ENCODE data around the gene NFAM1.

The NFAM1 gene

DNA sequence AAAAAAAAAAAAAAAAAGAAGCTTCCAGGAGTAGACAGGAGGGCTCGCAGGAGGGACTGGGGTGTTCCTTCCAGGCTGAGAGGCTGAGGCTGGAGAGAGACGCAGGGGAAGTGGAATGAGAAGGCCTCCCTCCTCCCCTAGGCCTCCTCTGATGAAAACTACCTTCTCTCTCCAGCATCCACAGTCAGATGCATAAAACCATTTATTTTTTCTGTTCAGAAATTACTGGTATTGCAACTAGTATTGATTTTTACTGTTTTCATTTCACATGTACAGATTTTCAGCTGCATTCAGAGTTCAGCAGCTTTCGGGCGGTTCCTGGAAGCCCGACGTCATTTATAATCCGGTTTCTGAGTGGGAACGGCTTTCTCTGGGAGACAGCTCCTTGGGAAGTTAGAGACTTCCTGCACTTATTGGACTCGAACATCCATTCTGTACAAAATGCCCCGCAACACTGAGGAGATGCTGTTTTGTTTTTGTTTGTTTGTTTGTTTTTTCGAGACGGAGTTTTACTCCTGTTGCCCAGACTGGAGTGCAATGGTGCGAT, 6.9 kb upstream of the NFAM1 start:
- no peak for DNase-seq

GRCh38 chr22:42438293-42438650, 6.1 kb upstream of the NFAM1 start:
- no peak for DNase-seq

- DNase-seq = peak; percentile 72
Observed at GRCh38 chr22:42437488-42438292, 5.5 kb upstream of the NFAM1 start.

DNA sequence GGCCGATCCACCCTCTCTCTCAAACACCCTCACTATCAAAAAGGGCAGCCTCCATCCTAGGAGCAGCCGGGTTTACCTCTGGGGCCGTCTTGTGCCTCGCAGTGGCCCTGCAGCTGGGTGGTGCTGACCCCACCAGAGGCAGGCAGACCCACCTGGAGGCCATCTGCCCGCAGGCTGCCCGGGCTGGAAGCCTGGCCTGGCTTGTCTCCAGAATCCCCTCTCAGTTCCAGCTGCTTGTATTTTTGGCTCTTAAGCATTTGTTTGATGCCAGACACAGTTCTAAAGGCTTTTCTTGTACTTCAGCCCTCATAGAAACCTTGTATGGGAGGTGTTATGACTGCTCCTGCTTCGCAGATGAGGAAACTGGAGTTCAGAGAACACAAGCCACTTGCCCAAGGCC, 4.2 kb upstream of the NFAM1 start:
- DNase-seq = no peak

GRCh38 chr22:42434748-42435425, 2.7 kb upstream of the NFAM1 start:
- DNase-seq = no peak

GRCh38 chr22:42433754-42434682, 1.8 kb upstream of the NFAM1 start:
- no peak for DNase-seq

DNA sequence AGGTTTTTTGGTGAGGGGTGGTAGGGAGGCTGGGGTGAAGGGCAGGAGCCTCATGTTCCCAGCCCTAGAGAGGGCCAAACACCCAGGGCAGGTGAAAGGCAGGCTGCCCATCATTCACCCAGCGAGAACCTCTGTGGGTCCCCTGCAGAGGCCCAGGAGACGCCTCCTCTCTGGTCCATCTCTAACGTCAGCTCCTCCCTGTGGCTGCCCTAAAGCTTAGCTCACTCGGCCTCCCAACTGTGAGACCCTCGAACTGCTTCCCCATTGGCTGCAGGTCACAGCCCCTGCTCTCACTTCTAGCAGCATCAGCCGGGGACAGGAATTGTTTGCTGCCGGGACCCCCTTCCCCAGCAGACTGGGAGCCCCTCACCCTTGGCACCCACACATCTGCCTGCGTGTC, 615 bp upstream of the NFAM1 start:
- no peak for DNase-seq

GRCh38 chr22:42431401-42432019, 693 bp downstream of the NFAM1 start:
- DNase-seq = no peak

GRCh38 chr22:42430528-42431125, 1.6 kb downstream of the NFAM1 start:
- no peak for DNase-seq

DNA sequence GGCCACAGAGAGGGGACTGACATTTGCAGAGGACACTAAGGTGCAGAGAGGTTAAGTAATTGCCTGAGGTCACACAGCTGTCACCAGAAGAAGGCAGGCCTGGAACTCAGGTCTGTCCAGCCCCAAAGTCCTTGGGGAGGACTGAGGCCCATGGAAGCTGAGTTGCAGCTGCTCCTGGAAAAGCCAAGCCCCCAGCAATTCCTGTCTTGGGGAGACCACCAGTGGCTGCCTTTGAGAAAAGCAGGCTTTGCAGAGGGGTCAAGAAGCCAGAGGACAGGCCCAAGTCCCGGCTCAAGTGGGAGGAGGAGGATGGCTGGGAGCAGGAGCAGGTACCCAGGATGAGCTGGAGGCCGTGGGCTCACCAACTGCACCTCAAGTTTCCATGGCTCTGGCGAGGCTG, 3.4 kb downstream of the NFAM1 start:
- DNase-seq = no peak

DNA sequence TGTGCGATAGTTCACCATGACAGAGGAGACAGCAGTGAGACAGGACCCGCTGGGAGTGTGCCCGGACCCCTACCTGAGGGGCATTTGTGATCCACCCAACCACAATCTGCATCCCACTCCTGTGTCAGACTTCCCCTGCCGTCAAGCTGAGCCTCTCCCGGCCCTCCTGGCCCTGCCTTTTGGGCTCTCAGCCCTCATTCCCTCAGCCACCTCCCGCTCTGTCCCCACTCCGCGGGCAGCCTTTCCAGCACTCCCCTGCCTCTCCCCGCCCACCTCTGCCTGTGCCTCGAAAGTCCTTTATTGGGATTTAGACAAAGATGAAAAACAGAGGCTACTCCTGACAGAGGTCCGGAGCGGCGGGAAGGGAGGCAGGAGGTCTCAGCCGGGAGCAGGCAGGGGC, 4.2 kb downstream of the NFAM1 start:
- no peak for DNase-seq

DNA sequence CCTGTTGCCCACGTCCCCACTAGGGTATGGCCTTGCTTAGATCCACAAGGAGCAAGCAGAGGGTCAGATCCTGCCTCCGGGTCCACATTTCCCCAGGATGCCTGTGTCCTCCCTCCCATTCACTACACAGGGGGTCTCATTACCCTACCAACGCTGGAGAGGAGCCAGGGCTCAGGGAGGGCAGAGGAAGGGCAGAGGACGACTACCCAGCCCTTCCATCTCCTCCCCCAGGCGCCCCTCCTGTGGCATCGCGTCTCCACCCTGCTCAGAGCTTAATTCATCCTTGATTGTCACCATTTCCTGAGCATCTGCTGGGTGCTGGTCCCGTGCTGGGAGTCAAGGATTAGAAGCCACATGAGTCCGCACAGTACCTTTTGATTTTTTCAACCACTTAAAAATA, 5.0 kb downstream of the NFAM1 start:
- DNase-seq = no peak

DNA sequence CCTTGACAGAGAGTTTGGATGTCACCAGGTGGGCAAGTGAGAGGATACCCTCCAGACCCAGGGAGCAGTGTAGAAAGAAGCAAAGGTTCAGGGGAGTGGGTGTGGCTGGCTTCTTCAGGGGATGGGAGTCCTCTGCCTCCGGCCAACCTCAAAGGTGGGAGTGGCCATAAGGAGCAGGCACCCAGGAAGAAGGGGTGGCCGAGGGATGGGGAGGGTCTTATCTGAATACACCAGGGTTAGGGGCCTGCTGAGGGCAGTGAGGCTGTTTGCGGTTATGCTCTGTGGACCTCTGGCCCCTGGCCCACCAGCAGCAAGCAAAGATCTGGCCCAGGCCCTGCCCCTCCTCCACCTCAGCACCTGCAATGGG, 6.2 kb downstream of the NFAM1 start:
- no peak for DNase-seq

DNA sequence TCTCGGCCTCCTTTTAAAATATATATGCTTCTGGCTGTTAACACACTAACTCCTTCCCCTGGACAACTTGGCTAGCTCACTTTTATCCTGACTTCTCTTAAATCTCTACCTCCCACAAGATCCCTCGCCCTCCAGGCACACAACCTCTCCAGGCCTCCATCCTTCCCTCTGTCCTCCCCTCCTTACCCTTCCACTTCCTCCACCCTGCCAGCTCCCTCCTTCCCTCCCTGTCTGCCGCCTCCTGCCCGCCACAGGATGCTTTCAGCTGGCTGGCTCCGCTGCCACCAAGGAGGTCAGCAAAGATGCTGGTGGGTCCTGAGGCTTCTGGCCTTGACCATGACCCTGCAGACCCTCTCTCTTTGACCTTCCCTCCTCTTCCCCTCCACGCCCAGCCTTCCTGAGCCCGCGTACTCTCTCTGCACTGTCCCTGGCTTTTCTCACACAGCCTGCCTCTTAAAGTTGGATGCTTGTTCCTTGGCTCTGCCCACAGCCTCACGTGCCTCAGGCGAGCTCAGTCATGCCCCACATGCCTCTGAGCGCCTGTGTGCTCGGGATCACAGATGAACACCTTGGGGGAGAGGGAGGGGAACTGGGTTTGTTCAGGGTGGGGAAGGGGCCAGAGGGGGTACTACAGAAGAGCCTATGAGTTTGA, 6.7 kb downstream of the NFAM1 start:
- no peak for DNase-seq

DNA sequence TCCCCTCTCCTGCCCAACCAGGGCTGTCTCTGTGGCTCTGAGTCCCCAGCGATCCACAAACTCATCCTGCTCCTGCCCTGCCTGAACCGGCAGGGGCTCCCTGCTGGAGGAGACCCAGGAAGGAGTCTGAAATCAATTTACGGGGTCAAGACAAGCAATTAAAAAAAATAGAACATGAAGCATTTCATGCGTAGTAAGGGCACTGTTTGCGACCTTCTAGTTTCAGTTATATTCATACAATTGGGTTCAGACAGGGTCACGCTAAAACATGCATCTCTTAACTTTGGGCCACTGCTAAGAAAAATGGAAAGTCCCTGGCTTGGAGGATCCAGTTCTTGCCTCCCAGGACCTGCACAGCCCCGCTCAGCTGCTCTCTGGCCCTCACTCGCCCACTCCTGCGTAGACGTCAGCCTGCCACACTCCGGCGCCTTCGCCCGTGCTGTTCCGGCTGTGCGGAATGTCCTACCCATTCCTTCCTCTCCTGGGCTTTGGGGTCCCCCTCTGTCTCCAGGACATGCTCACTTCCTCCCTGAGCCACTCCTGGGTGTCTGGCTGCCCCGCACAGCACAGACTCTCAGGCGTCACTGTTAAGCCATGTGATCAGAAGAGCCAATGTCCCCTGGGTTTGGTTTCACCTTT, 12.8 kb downstream of the NFAM1 start:
- no peak for DNase-seq

GRCh38 chr22:42418811-42419242, 13.4 kb downstream of the NFAM1 start:
- no peak for DNase-seq

GRCh38 chr22:42417645-42418305, 14.4 kb downstream of the NFAM1 start:
- DNase-seq = no peak

DNA sequence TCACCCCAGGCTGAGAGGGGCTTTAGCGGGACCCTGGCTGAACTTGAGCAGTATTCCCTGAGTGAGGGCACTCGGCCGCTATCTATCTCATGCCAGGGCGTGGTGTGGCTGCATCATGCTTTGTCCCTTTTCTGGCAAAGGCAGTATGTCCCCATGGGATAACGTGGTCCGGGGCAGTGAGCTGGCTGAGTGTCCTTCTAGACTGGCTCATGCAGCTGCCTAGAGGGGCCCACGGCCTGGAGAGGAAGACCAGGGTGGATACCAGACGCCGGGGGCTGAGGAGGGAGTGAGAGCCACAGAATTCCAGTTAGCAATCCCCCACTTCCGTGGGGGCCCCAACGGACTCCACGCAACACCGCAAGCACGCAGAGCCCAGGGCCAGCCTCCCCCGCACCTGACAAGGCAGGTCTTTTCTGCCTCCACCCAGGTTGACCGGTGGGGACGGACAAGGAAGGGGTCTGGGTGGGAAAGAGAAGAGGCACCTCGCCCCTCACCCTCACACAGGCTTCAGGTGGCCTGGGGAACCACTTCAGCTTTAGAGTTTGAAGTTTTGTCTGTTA, 15.5 kb downstream of the NFAM1 start:
- no peak for DNase-seq

GRCh38 chr22:42414565-42415303, 17.5 kb downstream of the NFAM1 start:
- DNase-seq = no peak

DNA sequence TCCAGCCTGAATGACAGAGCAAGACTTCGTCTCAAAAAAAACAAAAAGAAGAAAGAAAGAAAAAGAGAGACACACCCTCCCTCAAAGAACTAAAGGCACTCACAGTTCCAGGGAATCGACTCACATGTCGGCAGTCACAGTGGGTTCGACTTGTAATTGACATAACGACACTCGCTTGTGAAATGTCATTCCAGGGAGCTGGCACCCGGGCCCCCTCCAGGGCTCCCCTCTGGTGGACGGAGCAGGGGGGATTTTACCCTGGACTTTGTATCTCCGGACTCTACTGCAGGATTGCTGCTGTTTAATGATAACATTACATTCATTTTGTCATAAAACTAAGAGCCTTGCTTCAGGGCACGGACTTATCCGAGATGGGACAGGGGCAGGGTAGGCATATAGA, 18.2 kb downstream of the NFAM1 start:
- DNase-seq = no peak
